Sigmoid colon (tissue), 7 donors: ENCODE results near the gene DMAC2. TPM values are rescaled to one million over a fixed set of nuclear protein-coding genes. Genes with fewer than 3 reads are reported as not detected.
"Not testable (repeated sequence)": the region's sequence is repeated elsewhere in the genome, so short reads cannot be mapped to it uniquely, and the experiment has no call there.

ENCODE experiments used
- DNase-seq: peaks from one replicate; pipeline ENCODE4 v3.0.0-alpha.2; 2019
- H3K27ac ChIP-seq, 4 donors: fragments of 200-600 bp; sonication (generic); one replicate each; pipeline ENCODE4 v1.5.1; 2016 to 2019; ENCODE audit warnings: mild to moderate bottlenecking in 1 of 4
- H3K27me3 ChIP-seq, 3 donors: fragments of 200-600 bp; sonication (generic); one replicate each; pipeline ENCODE4 v1.5.1; 2019; ENCODE audit warnings: mild to moderate bottlenecking in 1 of 3
- H3K36me3 ChIP-seq, 4 donors: fragments of 200-600 bp; sonication (generic); one replicate each; pipeline ENCODE4 v1.5.1; 2016 to 2019
- H3K4me1 ChIP-seq, 4 donors: fragments of 200-600 bp; sonication (generic); one replicate each; pipeline ENCODE4 v1.5.1; 2017 to 2019
- H3K4me3 ChIP-seq, 4 donors: fragments of 200-600 bp; sonication (generic); one replicate each; pipeline ENCODE4 v1.5.1; 2017 to 2019; ENCODE audit warnings: mild to moderate bottlenecking in 2 of 4, moderate library complexity in 1 of 4
- H3K9me3 ChIP-seq, 4 donors: fragments of 200-600 bp in 3 of 4; sonication (generic) in 3 of 4; one replicate each; pipeline versions ENCODE4 v1.5.1 to v1.6.1; 2013 to 2019
- EP300 ChIP-seq, 4 donors: sonication (generic); formaldehyde crosslinking; IDR thresholded peaks; one replicate each; pipeline ENCODE4 v1.6.1; 2017; ENCODE audit warnings: antibody characterized with exemption in 4 of 4
- POLR2A ChIP-seq, 2 donors: fragments of 450-650 bp; IDR thresholded peaks; one replicate each; pipeline ENCODE4 v1.6.1; 2016; ENCODE audit warnings: antibody characterized with exemption in 2 of 2, mild to moderate bottlenecking in 2 of 2, moderate library complexity in 2 of 2
- POLR2AphosphoS5 ChIP-seq, 4 donors: sonication (generic); formaldehyde crosslinking; IDR thresholded peaks; one replicate each; pipeline ENCODE4 v1.6.1; 2017; ENCODE audit warnings: antibody characterized with exemption in 4 of 4
- WGBS, 2 donors: extraction: QIAGEN DNeasy Blood & Tissue Kit; methylation state at CpG; one replicate each; pipeline ENCODE4 v1.1.7; 2013; 5-methylcytosine and 5-hydroxymethylcytosine counted together
- intact Hi-C: fragments of 100-400 bp; cut with DNase I; formaldehyde crosslinking; loops from one replicate; pipeline ENCODE4 v1.15.1; 2023
- polyA plus RNA-seq, 3 donors: library from polyadenylated mRNA; stranded (reverse); fragments of 200-250 nt; gene quantifications; one replicate each; pipeline ENCODE4 v1.2.3, GENCODE V29; 2013
- total RNA-seq, 4 donors: library from RNA; depleted of rRNA; stranded (reverse); fragments of >200 nt; gene quantifications; one replicate each; pipeline ENCODE4 v1.1.0, GENCODE V29; 2016
- TF ChIP-seq, protein P1 (sequence below), 4 experiments: fragments of 450-650 bp in 3 of 4; fragments of 200-600 bp in 1 of 4; IDR thresholded peaks; one replicate each; pipeline ENCODE4 v1.5.1; 2016 to 2019; ENCODE audit warnings: antibody characterized with exemption in 4 of 4, mild to moderate bottlenecking in 3 of 4, moderate library complexity in 2 of 4
- donor health status: healthy with polysubstance abuse.
- donor health status: Bipolar disorder and iron deficiency.
- donor health status: healthy.

Gene DMAC2
- total RNA-seq: 10 to 100 TPM; 33.9 to 46.3 (median 41.0) TPM
- polyA plus RNA-seq: 10 to 100 TPM; 40.8 to 58.0 (median 45.7) TPM

- DNase-seq: peak; percentile 99
- H3K27ac ChIP-seq: peak within 1 kb of the TSS; percentile 89 to 98 (median 94)
- H3K36me3 ChIP-seq: peaks cover 0 to 23% (median 0%) of the 10 kb centered on the region in 4 donors
- H3K9me3 ChIP-seq: no peaks in the 10 kb centered on the region
- TF ChIP-seq POLR2A (IDR thresholded peaks at IDR 0.05): peak; percentile 74 to 78
- no peak for TF ChIP-seq EP300 (IDR thresholded peaks at IDR 0.05)
- peak; percentile 68 to 89 (median 83) for TF ChIP-seq POLR2AphosphoS5 (IDR thresholded peaks at IDR 0.05)
- TF ChIP-seq, protein P1, sequence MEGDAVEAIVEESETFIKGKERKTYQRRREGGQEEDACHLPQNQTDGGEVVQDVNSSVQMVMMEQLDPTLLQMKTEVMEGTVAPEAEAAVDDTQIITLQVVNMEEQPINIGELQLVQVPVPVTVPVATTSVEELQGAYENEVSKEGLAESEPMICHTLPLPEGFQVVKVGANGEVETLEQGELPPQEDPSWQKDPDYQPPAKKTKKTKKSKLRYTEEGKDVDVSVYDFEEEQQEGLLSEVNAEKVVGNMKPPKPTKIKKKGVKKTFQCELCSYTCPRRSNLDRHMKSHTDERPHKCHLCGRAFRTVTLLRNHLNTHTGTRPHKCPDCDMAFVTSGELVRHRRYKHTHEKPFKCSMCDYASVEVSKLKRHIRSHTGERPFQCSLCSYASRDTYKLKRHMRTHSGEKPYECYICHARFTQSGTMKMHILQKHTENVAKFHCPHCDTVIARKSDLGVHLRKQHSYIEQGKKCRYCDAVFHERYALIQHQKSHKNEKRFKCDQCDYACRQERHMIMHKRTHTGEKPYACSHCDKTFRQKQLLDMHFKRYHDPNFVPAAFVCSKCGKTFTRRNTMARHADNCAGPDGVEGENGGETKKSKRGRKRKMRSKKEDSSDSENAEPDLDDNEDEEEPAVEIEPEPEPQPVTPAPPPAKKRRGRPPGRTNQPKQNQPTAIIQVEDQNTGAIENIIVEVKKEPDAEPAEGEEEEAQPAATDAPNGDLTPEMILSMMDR (IDR thresholded peaks at IDR 0.05): peak in 2 of 4 experiments; percentile 19 to 39
- 0% methylated on average over 40 of the region's 40 CpGs for WGBS, 2 donors
- intact Hi-C loops: loop anchor here (1.0 kb wide), 1 partner anchor 42 kb away; the partner anchor contains the start of genes BCKDHA and EXOSC5
- peak within 1 kb of the TSS; percentile 64 to 78 (median 74) for H3K4me3 ChIP-seq
- H3K27me3 ChIP-seq: peaks cover 0 to 19% (median 0%) of the 10 kb centered on the region in 3 donors
- H3K4me1 ChIP-seq: peaks cover 0 to 18% (median 11%) of the 10 kb centered on the region in 4 donors
These were observed at the start of gene DMAC2 for GRCh38 chr19:41439441-41440222. TSS of gene DMAC2 (minus strand) at chr19:41439912. CDS start at chr19:41439899, 13 bp downstream.

DNA sequence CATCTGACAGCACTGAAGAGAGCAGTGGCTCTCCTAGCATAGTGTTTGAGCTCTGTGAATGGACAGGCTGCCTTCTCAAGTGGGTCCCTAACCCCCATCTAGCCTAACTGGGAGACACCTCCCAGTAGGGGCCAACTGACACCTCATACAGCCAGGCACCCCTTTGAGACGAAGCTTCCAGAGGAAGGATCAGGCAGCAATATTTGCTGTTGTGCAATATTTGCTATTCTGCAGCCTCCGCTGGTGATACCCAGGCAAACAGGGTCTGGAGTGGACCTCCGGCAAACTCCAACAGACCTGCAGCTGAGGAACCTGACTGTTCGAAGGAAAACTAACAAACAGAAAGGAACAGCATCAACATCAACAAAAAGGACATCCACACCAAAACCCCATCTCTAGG lies 47.2 kb upstream of the DMAC2 start:
- H3K27ac ChIP-seq, DNase-seq, H3K4me3 ChIP-seq, H3K9me3 ChIP-seq, intact Hi-C loops, H3K36me3 ChIP-seq, H3K4me1 ChIP-seq: not testable (repeated sequence)
- H3K27me3 ChIP-seq: peaks cover 0 to 29% (median 0%) of the 10 kb centered on the region in 3 donors
- 85 to 89% methylated on average over 4 of the region's 4 CpGs for WGBS, 2 donors

DNA sequence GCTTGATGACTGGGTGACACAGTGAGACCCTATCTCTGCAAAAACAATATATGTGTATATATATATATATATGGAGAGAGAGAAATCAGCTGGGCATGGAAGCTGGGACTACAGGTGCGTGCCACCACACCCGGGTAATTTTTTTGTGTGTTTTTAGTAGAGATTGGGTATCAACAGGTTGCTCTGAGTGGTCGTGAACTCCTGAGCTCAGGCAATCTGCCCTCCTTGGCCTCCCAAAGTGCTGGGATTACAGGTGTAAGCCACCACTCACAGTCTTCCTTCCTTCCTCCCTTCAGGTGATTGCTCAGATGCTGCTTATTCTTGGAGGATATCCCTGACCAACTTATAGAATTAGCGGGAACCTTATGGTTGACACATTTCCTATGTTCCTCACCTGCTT lies 45.1 kb upstream of the DMAC2 start:
- intact Hi-C loops: no loop called here
- WGBS, 2 donors: 74 to 83% methylated on average over 4 of the region's 4 CpGs
- Histone ChIP-seq H3K27me3 (peaks cover 0 to 32% (median 6%) of the 10 kb centered on the region in 3 donors), H3K9me3 (peaks cover 2 to 5% (median 4%) of the 10 kb centered on the region in 4 donors), H3K4me1 (no peaks in the 10 kb centered on the region), H3K27ac (no peak overlapping the region), H3K36me3 (no peaks in the 10 kb centered on the region), H3K4me3 (no peak overlapping the region)
- TF ChIP-seq EP300 (IDR thresholded peaks at IDR 0.05): no peak
- TF ChIP-seq, protein P1 (IDR thresholded peaks at IDR 0.05): no peak
- TF ChIP-seq POLR2A (IDR thresholded peaks at IDR 0.05): no peak
- no peak for TF ChIP-seq POLR2AphosphoS5 (IDR thresholded peaks at IDR 0.05)
- DNase-seq: no peak

DNA sequence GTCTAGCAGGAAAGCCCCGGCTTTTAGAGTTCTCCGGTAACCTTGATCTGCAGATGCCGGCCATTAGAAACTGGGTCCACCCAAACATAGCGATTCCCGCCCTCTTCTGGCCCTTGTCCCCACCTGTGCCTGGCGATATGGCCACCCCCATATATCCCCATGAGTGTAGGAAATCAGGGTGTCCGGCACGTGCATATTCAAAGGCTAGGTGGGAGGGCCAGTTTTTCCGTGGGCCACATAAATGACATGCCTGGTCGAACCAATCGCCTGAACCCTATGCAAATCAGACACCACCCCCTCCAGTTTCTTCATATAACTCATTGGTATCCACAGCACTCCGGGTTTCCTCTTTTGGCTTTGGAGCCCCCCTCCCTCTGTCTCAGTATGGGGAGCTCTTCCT lies 40.6 kb upstream of the DMAC2 start:
- Histone ChIP-seq H3K4me3 (no peak overlapping the region), H3K27ac (peak overlapping the region in 1 of 4 donors; percentile 41), H3K36me3 (no peaks in the 10 kb centered on the region), H3K27me3 (peaks cover 0 to 36% (median 6%) of the 10 kb centered on the region in 3 donors), H3K9me3 (peaks cover 0 to 2% (median 0%) of the 10 kb centered on the region in 4 donors), H3K4me1 (no peaks in the 10 kb centered on the region)
- intact Hi-C loops: no loop called here
- no peak for TF ChIP-seq POLR2A (IDR thresholded peaks at IDR 0.05)
- TF ChIP-seq POLR2AphosphoS5 (IDR thresholded peaks at IDR 0.05): no peak
- TF ChIP-seq EP300 (IDR thresholded peaks at IDR 0.05): no peak
- TF ChIP-seq, protein P1 (IDR thresholded peaks at IDR 0.05): no peak
- 83 to 84% methylated on average over 12 of the region's 12 CpGs for WGBS, 2 donors
- no peak for DNase-seq

- Histone ChIP-seq H3K4me1 (no peaks in the 10 kb centered on the region), H3K4me3 (no peak overlapping the region), H3K27me3 (peaks cover 0 to 37% (median 6%) of the 10 kb centered on the region in 3 donors), H3K36me3 (no peaks in the 10 kb centered on the region), H3K27ac (peak overlapping the region in 2 of 4 donors; percentile 6 to 41), H3K9me3 (peaks cover 0 to 2% (median 0%) of the 10 kb centered on the region in 4 donors)
- no peak for DNase-seq
- intact Hi-C loops: no loop called here
- TF ChIP-seq POLR2A (IDR thresholded peaks at IDR 0.05) (no peak), EP300 (IDR thresholded peaks at IDR 0.05) (no peak), POLR2AphosphoS5 (IDR thresholded peaks at IDR 0.05) (peak in 1 of 4 donors; percentile 27)
- TF ChIP-seq, protein P1 (IDR thresholded peaks at IDR 0.05): no peak
- 62 to 72% methylated on average over 8 of the region's 8 CpGs for WGBS, 2 donors
These were observed 40.1 kb upstream of the DMAC2 start for GRCh38 chr19:41479757-41480191.
